Mucosa of descending colon (tissue), 3 donors: ENCODE data around the gene EPHA3. TPM values are rescaled to one million over a fixed set of nuclear protein-coding genes. Genes with fewer than 3 reads are reported as not detected.

Source experiments
- ATAC-seq: fragments of 200-7000 bp; cut with Tn5 transposase; one replicate; pipeline ENCODE4 v1.9.1; 2020; ENCODE audit warnings: mild to moderate bottlenecking, moderate library complexity
- DNase-seq, 3 donors: peaks; one replicate each; pipeline ENCODE4 v3.0.0-alpha.2; 2020
- H3K36me3 ChIP-seq: fragments of 200-600 bp; one replicate; pipeline ENCODE4 v1.8.0; 2021; ENCODE audit warnings: low read depth, mild to moderate bottlenecking
- H3K4me1 ChIP-seq: fragments of 200-600 bp; one replicate; pipeline ENCODE4 v1.8.0; 2021; ENCODE audit warnings: low read depth, mild to moderate bottlenecking
- H3K4me3 ChIP-seq: fragments of 200-600 bp; one replicate; pipeline ENCODE4 v1.8.0; 2021; ENCODE audit warnings: mild to moderate bottlenecking
- H3K9me3 ChIP-seq: fragments of 200-600 bp; one replicate; pipeline ENCODE4 v1.8.0; 2021; ENCODE audit warnings: mild to moderate bottlenecking
- intact Hi-C, 2 donors: fragments of 100-400 bp; cut with DNase I in 1 of 2; cut with micrococcal nuclease in 1 of 2; formaldehyde crosslinking; loops; one replicate each; pipeline versions ENCODE4 v1.11.0 to v1.11.1; 2022; cut with DNase I, micrococcal nuclease
- total RNA-seq, 3 donors: library from RNA; stranded (reverse); fragmentation: NEBNext Ultra II Directional in 2 of 3; extraction: Animal tissue kit (Norgen Biotek cat#: 25700) in 2 of 3; gene quantifications; one replicate each; pipeline versions ENCODE4 v1.2.1 to v1.2.4, GENCODE V29; 2021 to 2023
- TF ChIP-seq, protein P1 (sequence below): fragments of 200-600 bp; IDR thresholded peaks from one replicate; pipeline ENCODE4 v1.8.0; 2022; ENCODE audit warnings: antibody characterized with exemption, mild to moderate bottlenecking
- donor health status: DM: no; HTN: no; CAD: no; lungs with moderate emphysema.
- donor health status: DM: no; HTN: no; CAD: no.
- donor health status: DM: no; HTN: yes; CAD: no.

The EPHA3 gene
- total RNA-seq, 3 donors from 2014 or later: 1.0 to 6.6 (median 2.0) TPM

DNA sequence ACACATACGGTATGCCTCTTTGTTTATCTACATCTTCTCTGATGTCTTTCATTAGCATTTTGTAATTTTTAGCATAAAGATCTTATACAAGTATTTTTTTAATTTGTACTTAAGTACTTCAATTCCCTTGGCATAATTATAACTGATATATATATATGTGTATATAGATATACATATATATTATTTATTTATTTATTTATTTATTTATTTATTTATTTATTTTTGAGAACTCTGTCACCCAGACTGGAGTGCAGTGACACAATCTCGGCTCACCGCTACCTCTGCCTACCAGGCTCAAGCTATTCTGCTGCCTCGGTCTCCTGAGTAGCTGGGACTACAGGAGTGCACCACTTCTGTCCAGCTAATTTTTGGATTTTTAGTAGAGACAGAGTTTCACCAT is 382.7 kb downstream of the EPHA3 start:
- intact Hi-C loops: no loop called here
- Histone ChIP-seq H3K4me1 (no peaks in the 10 kb centered on the region), H3K4me3 (no peak overlapping the region), H3K9me3 (no peaks in the 10 kb centered on the region), H3K36me3 (no peaks in the 10 kb centered on the region)
- DNase-seq (no peak), ATAC-seq (no peak)
- TF ChIP-seq, protein P1, sequence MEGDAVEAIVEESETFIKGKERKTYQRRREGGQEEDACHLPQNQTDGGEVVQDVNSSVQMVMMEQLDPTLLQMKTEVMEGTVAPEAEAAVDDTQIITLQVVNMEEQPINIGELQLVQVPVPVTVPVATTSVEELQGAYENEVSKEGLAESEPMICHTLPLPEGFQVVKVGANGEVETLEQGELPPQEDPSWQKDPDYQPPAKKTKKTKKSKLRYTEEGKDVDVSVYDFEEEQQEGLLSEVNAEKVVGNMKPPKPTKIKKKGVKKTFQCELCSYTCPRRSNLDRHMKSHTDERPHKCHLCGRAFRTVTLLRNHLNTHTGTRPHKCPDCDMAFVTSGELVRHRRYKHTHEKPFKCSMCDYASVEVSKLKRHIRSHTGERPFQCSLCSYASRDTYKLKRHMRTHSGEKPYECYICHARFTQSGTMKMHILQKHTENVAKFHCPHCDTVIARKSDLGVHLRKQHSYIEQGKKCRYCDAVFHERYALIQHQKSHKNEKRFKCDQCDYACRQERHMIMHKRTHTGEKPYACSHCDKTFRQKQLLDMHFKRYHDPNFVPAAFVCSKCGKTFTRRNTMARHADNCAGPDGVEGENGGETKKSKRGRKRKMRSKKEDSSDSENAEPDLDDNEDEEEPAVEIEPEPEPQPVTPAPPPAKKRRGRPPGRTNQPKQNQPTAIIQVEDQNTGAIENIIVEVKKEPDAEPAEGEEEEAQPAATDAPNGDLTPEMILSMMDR: no peak

GRCh38 chr3:89494734-89495133 is 387.3 kb downstream of the EPHA3 start:
- Histone ChIP-seq H3K36me3 (no peaks in the 10 kb centered on the region), H3K4me3 (no peak overlapping the region), H3K4me1 (no peaks in the 10 kb centered on the region), H3K9me3 (no peaks in the 10 kb centered on the region)
- TF ChIP-seq, protein P1: no peak
- ATAC-seq: no peak
- DNase-seq: no peak
- intact Hi-C loops: no loop called here

DNA sequence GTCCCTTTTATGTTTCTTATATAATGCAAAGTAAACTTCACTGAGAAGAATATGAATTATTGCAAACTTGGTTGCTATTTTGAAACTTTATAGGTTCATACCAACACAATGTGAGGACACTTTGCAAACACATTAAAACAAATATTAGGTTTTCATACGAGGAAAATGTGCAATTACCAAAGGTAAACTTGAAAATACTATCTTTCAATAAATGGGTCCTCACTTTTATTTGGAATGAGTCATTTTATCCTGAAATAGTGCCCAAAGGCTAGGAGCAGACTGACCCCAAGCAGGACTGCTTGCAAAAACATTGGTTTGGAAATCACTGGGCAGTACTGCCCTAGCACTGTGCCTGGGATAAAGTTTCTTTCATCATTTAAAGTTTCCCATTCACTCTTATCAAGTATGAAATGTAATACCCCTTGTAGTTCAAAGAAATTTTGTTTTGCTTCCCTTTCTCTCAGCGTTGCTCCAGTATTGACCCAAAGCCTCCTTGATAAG is 396.5 kb downstream of the EPHA3 start:
- no peaks in the 10 kb centered on the region for H3K9me3 ChIP-seq
- H3K4me3 ChIP-seq: no peak overlapping the region
- no peak for ATAC-seq
- H3K4me1 ChIP-seq: no peaks in the 10 kb centered on the region
- H3K36me3 ChIP-seq: no peaks in the 10 kb centered on the region
- TF ChIP-seq, protein P1: no peak
- no peak for DNase-seq
- intact Hi-C loops: no loop called here

GRCh38 chr3:89504432-89504831 is 397.0 kb downstream of the EPHA3 start:
- ATAC-seq: no peak
- Histone ChIP-seq H3K9me3 (no peaks in the 10 kb centered on the region), H3K4me1 (no peaks in the 10 kb centered on the region), H3K4me3 (no peak overlapping the region), H3K36me3 (no peaks in the 10 kb centered on the region)
- TF ChIP-seq, protein P1: no peak
- DNase-seq: no peak
- intact Hi-C loops: no loop called here

- Histone ChIP-seq H3K4me3 (no peak overlapping the region), H3K9me3 (no peaks in the 10 kb centered on the region), H3K4me1 (no peaks in the 10 kb centered on the region), H3K36me3 (no peaks in the 10 kb centered on the region)
- TF ChIP-seq, protein P1: no peak
- intact Hi-C loops: no loop called here
- DNase-seq: no peak
- no peak for ATAC-seq
Measured at GRCh38 chr3:89506462-89507103, 399.2 kb downstream of the EPHA3 start.
